Spleen (tissue), 11 donors: ENCODE measurements around the gene NEDD4. TPM values are rescaled to one million over a fixed set of nuclear protein-coding genes. Genes with fewer than 3 reads are reported as not detected.
"Not testable (repeated sequence)": the region's sequence is repeated elsewhere in the genome, so short reads cannot be mapped to it uniquely, and the experiment has no call there.

ENCODE experiments used
- DNase-seq: peaks from one replicate; pipeline ENCODE4 v3.0.0-alpha.2; 2020
- H3K27ac ChIP-seq, 8 donors: fragments of 200-600 bp; sonication (generic) in 7 of 8; 1 replicate in 4 of 8; 2 replicates in 4 of 8; pipeline versions ENCODE4 v1.5.0 to v1.8.0; 2016 to 2021; ENCODE audit warnings: inconsistent platforms in 4 of 8, mild to moderate bottlenecking in 4 of 8, moderate library complexity in 1 of 8
- H3K27me3 ChIP-seq, 7 donors: fragments of 200-600 bp; sonication (generic) in 6 of 7; replicated peaks in 1 of 7; 1 replicate in 4 of 7; 2 replicates in 3 of 7; pipeline versions ENCODE4 v1.5.0 to v1.8.0; 2016 to 2021; ENCODE audit warnings: inconsistent platforms in 3 of 7, mild to moderate bottlenecking in 1 of 7
- H3K36me3 ChIP-seq, 6 donors: fragments of 200-600 bp; sonication (generic) in 5 of 6; 1 replicate in 4 of 6; 2 replicates in 2 of 6; pipeline versions ENCODE4 v1.5.0 to v1.8.0; 2016 to 2021; ENCODE audit warnings: inconsistent platforms in 2 of 6
- H3K4me1 ChIP-seq, 6 donors: fragments of 200-600 bp; sonication (generic) in 5 of 6; 1 replicate in 3 of 6; 2 replicates in 3 of 6; pipeline versions ENCODE4 v1.5.0 to v1.8.0; 2016 to 2021; ENCODE audit warnings: inconsistent platforms in 3 of 6
- H3K4me3 ChIP-seq, 8 donors: fragments of 200-600 bp; sonication (generic) in 7 of 8; 1 replicate in 4 of 8; 2 replicates in 4 of 8; pipeline versions ENCODE4 v1.5.0 to v1.8.0; 2016 to 2021; ENCODE audit warnings: inconsistent platforms in 4 of 8, mild to moderate bottlenecking in 4 of 8, moderate library complexity in 2 of 8
- H3K9me3 ChIP-seq, 8 donors: fragments of 200-600 bp; sonication (generic) in 7 of 8; 1 replicate in 4 of 8; 2 replicates in 4 of 8; pipeline versions ENCODE4 v1.5.0 to v1.8.0; 2016 to 2021; ENCODE audit warnings: inconsistent platforms in 4 of 8
- CTCF ChIP-seq, 11 experiments: fragments of 200-600 bp in 7 of 11; fragments of 450-650 bp in 4 of 11; sonication (generic) in 4 of 11; IDR thresholded peaks in 8 of 11; conservative IDR thresholded peaks in 3 of 11; 1 replicate in 7 of 11; 2 replicates in 4 of 11; pipeline versions ENCODE4 v1.4.0 to v1.8.0; 2016 to 2021; ENCODE audit warnings: antibody characterized with exemption in 11 of 11, inconsistent platforms in 4 of 11, mild to moderate bottlenecking in 1 of 11
- POLR2A ChIP-seq, 3 donors: fragments of 450-650 bp; IDR thresholded peaks; one replicate each; pipeline ENCODE4 v1.5.1; 2017; ENCODE audit warnings: antibody characterized with exemption in 3 of 3, mild to moderate bottlenecking in 1 of 3
- POLR2AphosphoS5 ChIP-seq, 3 donors: sonication (generic); formaldehyde crosslinking; IDR thresholded peaks; one replicate each; pipeline ENCODE4 v1.5.1; 2017; ENCODE audit warnings: antibody characterized with exemption in 3 of 3
- WGBS, 5 donors: extraction: QIAGEN DNeasy Blood & Tissue Kit in 3 of 5; methylation state at CpG; one replicate each; pipeline versions ENCODE4 v1.1.5 to v1.1.7; 2013 to 2018; 5-methylcytosine and 5-hydroxymethylcytosine counted together
- intact Hi-C: fragments of 100-400 bp; cut with DNase I; formaldehyde crosslinking; loops from one replicate; pipeline ENCODE4 v1.15.0; 2023; ENCODE audit warnings: low total_unique reads
- polyA plus RNA-seq, 3 donors: library from polyadenylated mRNA; stranded (reverse); fragments of 200-250 nt; gene quantifications; one replicate each; pipeline ENCODE4 v1.2.1, GENCODE V29; 2013
- total RNA-seq, 7 donors: library from RNA; depleted of rRNA in 3 of 7; stranded (reverse); fragments of >200 nt in 3 of 7; fragmentation: NEBNext Ultra II Directional in 4 of 7; extraction: Animal tissue kit (Norgen Biotek cat#: 25700) in 4 of 7; gene quantifications; one replicate each; pipeline versions ENCODE4 v1.1.0 to v1.2.1, GENCODE V29; 2016 to 2021
- donor health status: healthy with polysubstance abuse.
- donor health status: DM: no; HTN: no; CAD: no; lungs with moderate emphysema.
- donor health status: DM: no; HTN: no; CAD: no.
- donor health status: Bipolar disorder and iron deficiency.
- donor health status: healthy.
- donor health status: DM: no; HTN: no; CAD: no.
- donor health status: DM: yes; HTN: yes; CAD: no.

Gene NEDD4
- total and polyA plus RNA-seq, 10 donors, result 1.5 to 22.0 (median 16.7) TPM

GRCh38 chr15:56031402-56031801 lies 38.0 kb upstream of the NEDD4 start:
- Histone ChIP-seq H3K9me3 (no peaks in the 10 kb centered on the region), H3K27me3 (no peaks in the 10 kb centered on the region), H3K4me3 (no peak overlapping the region), H3K27ac (no peak overlapping the region), H3K36me3 (no peaks in the 10 kb centered on the region), H3K4me1 (no peaks in the 10 kb centered on the region)
- no peak for DNase-seq
- TF ChIP-seq POLR2A (IDR thresholded peaks at IDR 0.05) (no peak), POLR2AphosphoS5 (IDR thresholded peaks at IDR 0.05) (no peak), CTCF (IDR thresholded peaks at IDR 0.05 in 8 of 11, conservative IDR thresholded peaks at IDR 0.05 in 3 of 11) (no peak)
- WGBS, 5 donors, result 74 to 90% (median 80%) methylated on average over 4 of the region's 4 CpGs
- intact Hi-C loops, result no loop called here

GRCh38 chr15:56028430-56028829 lies 35.0 kb upstream of the NEDD4 start:
- Histone ChIP-seq H3K4me3 (no peak overlapping the region), H3K36me3 (no peaks in the 10 kb centered on the region), H3K9me3 (peaks cover 0 to 14% (median 0%) of the 10 kb centered on the region in 8 donors), H3K27me3 (no peaks in the 10 kb centered on the region), H3K27ac (no peak overlapping the region), H3K4me1 (no peaks in the 10 kb centered on the region)
- no peak for TF ChIP-seq POLR2AphosphoS5 (IDR thresholded peaks at IDR 0.05)
- no peak for TF ChIP-seq POLR2A (IDR thresholded peaks at IDR 0.05)
- no peak for TF ChIP-seq CTCF (IDR thresholded peaks at IDR 0.05 in 8 of 11, conservative IDR thresholded peaks at IDR 0.05 in 3 of 11)
- WGBS, 5 donors, result 85 to 95% (median 87%) methylated on average over 2 of the region's 2 CpGs
- intact Hi-C loops, result no loop called here
- no peak for DNase-seq

GRCh38 chr15:56023160-56023559 lies 29.7 kb upstream of the NEDD4 start:
- DNase-seq, H3K27me3 ChIP-seq, intact Hi-C loops, H3K36me3 ChIP-seq, H3K27ac ChIP-seq, H3K4me1 ChIP-seq, H3K4me3 ChIP-seq: not testable (repeated sequence)
- 81 to 98% (median 92%) methylated on average over 7 of the region's 7 CpGs for WGBS, 5 donors
- H3K9me3 ChIP-seq, result peaks cover 0 to 14% (median 0%) of the 10 kb centered on the region in 8 donors

GRCh38 chr15:56019819-56020486 lies 26.5 kb upstream of the NEDD4 start:
- H3K27ac ChIP-seq, result no peak overlapping the region
- no peaks in the 10 kb centered on the region for H3K27me3 ChIP-seq
- H3K9me3 ChIP-seq, result peaks cover 0 to 12% (median 3%) of the 10 kb centered on the region in 8 donors
- intact Hi-C loops, result no loop called here
- TF ChIP-seq POLR2A (IDR thresholded peaks at IDR 0.05) (no peak), CTCF (IDR thresholded peaks at IDR 0.05 in 8 of 11, conservative IDR thresholded peaks at IDR 0.05 in 3 of 11) (no peak), POLR2AphosphoS5 (IDR thresholded peaks at IDR 0.05) (no peak)
- no peak overlapping the region for H3K4me3 ChIP-seq
- DNase-seq, result no peak
- no peaks in the 10 kb centered on the region for H3K4me1 ChIP-seq
- H3K36me3 ChIP-seq, result no peaks in the 10 kb centered on the region
- WGBS, 5 donors, result 91 to 97% (median 95%) methylated on average over 10 of the region's 10 CpGs
